HG03558 (cell line): Measurements from ENCODE around the gene CIAO2B.

Experiments
- ATAC-seq: cut with Tn5 transposase; IDR thresholded peaks from one replicate; pipeline ENCODE4 v1.9.1; 2021; ENCODE audit warnings: moderate number of reproducible peaks; ENCODE audit not compliant: unreplicated experiment; ENCODE audit errors: extremely low read depth

Gene CIAO2B

DNA sequence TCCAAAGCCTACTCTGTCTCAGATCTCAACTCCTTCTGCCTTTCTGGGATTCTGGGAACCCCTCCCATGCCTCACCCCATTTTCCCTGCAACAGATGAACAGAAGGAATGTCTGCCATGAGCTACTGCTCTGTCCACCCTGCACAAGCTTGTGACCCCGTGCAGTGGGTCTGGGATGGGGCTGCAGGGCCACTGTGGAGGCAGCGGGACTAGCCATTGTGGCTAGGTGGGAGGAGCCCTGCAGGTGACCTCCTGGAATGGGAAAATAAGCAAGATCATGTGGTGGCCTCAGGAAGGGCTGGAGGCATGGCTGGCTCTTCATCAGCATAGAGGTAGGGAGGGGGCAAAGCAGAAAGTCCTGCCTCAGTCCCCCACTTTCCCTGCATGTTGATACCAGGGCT, 40.1 kb downstream of the CIAO2B start:
- ATAC-seq, result no peak

DNA sequence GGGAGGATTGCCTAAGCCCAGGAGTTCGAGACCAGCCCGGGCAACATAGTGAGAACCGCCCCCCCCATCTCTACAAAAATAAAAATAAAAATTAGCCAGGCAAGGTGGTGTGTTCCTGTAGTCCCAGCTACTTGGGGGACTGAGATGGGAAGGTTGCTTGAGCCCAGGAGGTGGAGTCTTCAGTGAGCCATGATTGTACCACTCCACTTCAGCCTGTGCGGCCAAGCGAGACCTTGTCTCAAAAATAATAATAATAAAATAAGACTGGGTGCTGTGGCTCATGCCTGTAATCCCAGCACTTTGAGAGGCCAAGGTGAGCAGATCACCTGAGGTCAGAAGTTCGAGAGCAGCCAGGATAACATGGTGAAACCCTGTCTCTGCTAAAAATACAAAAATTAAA, 42.4 kb downstream of the CIAO2B start:
- ATAC-seq, result no peak

DNA sequence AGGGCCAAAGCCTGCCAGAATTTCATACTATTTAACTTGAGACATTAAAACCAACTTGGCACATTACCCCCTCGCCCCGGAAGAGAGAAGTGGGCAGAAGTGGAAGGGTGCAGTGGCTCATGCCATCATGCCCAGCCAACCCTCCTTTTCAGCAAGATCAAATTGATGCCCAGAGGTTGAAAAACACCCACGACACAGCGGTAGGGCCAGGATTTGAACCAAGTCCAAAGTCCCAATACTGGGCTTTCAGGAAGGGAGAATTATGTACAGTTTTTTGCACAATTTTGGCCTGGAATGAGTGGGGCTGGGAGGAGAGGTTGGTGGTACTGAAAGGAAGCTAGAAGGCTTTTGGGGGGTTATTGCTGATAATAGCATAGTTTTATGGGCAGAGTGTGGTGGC, 42.8 kb downstream of the CIAO2B start:
- no peak for ATAC-seq

DNA sequence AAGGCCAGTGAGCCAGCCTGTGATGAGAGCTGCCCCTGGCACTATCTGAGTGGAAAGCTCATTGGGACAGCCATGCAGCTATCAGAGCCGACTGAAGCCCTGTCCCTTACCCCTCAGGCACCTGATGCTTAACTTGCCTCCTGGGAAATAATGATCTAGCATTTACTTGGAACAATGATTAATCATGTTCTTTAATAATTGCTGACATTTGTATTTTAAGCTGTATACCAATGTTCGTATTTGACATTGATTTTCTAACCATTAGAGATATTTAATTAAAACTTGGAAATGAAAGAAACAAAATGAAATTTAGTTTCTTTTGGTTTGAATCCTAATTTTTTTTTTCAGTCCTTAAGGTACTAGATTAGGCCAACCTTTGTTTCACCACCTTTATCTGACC, 43.4 kb downstream of the CIAO2B start:
- ATAC-seq, result no peak

DNA sequence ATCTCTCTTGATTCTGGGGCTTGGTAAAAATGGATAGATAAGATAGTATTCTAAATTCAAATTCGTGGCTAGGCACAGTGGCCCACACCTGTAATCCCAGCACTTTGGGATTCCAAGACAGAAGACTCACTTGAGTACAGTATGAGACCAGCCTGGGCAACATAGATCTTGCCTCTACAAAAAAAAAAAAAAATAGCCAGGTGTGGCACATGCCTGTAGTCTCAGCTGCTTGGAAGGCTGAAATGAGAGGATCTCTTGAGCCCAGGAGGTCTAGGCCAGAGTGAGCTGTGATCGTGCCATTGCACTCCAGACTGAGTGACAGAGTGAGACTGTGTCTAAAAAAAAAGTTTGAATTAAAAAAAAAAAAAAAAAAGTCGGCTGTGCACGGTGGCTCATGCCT, 44.6 kb downstream of the CIAO2B start:
- ATAC-seq, result no peak

DNA sequence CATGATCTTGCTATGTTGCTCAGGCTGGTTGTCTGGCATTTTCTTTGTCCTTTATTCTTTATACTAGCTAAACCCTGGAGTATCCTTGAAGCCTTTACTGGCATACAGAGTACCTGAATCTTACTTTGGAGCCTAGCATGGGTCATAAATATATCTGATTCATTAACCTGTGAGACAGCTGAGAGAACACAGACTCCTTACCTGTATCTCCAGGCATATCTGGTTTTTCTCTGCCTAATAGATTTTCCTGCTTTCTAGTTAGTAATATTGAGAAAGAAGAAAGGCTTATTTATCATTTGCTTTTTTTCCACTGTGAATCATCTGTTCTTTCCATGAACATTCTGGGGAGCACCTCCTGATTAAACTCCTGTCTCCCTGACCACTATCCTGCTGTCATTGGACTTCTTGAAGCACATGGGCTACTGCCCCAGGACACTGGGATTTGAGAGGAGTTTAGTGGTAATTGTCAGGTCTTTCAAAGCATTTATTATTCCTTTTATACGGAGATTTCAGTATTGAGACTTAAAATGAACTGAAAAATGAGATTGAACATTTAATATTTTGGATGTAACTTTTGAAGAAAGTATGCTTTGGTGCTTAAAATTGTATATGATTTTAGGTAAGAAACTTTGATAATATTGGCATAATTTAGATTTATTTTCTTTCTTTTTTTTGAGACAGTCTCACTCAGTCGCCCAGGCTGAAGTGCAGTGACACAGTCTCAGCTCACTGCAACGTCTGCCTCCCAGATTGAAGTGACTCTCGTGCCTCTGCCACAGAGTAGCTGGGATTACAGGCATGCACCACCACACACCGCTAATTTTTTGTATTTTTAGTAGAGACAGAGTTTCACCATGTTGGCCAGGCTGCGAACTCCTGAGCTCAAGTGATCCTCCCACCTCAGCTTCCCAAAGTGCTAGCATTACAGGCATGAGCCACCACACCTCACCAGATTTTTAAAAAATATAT, 45.3 kb downstream of the CIAO2B start:
- ATAC-seq, result no peak

DNA sequence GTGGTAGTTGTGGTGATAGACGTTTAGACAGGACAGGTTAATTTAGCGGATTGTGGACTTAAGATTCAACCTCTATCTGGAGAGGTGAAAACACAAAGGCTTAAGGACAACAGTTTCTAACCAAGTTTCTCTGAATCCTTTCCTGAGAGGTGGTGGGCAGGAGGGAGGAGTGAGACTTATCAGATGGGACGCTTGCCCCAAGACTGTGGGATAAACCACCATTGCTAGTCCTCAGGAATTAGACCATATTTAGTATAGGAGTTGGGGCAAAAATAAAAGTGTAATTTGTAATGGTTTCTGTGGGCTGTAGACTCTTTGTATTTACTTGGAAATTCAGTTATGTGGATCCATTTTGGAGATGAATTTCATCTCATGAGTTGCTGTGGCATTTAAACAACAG, 47.3 kb downstream of the CIAO2B start:
- no peak for ATAC-seq

DNA sequence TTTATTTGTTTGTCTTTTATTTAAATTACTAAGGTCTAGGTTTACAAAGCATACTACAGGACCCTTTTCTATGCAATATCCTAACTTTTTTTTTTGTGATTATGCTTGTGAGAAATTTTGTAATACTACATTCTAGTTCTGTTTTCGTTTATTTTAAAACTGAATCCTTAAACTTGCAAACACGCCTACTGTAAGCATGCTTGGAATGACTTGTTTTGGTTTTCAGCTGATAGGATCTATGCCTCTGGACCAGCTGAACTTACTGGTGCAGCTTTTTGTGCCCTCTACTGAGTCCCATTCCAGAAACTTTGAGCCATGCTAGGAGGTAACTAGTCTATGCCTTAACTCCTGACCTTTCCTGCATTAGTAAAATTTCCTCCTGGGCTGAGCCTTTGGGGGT, 47.9 kb downstream of the CIAO2B start:
- no peak for ATAC-seq

DNA sequence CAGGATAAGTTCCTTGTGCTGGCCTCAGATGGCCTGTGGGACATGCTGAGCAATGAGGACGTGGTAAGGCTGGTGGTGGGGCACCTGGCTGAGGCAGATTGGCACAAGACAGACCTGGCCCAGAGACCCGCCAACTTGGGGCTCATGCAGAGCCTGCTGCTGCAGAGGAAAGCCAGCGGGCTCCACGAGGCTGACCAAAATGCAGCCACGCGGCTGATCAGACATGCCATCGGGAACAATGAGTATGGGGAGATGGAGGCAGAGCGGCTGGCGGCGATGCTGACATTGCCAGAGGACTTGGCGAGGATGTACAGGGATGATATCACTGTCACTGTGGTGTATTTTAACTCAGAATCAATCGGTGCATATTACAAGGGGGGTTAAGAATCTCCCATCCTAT, 48.7 kb downstream of the CIAO2B start:
- no peak for ATAC-seq

DNA sequence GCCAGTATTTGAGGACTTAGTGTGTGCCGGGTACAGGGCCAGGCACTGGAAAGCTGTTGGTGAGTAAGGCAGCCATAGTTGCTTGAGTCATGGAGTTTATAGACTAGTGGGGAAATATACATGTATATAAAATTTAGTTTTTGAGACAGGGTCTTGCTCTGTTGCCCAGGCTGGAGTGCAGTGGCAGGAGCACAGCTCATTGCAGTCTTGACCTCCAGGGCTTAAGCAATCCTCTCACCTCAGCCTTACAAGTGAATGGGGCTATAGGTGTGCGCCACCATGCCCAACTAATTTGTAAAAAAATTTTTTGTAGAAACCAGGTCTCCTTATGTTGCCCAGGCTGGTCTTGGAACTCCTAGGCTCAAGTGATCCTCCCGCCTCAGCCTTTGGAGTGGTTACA, 51.5 kb downstream of the CIAO2B start:
- ATAC-seq, result no peak
